Amniotic stem cell (primary cell): ENCODE measurements around the gene JUP.

ENCODE experiments used
- DNase-seq: peaks from one replicate; lab custom pipeline; 2025; lab: John Stamatoyannopoulos, UW

The JUP gene

DNA sequence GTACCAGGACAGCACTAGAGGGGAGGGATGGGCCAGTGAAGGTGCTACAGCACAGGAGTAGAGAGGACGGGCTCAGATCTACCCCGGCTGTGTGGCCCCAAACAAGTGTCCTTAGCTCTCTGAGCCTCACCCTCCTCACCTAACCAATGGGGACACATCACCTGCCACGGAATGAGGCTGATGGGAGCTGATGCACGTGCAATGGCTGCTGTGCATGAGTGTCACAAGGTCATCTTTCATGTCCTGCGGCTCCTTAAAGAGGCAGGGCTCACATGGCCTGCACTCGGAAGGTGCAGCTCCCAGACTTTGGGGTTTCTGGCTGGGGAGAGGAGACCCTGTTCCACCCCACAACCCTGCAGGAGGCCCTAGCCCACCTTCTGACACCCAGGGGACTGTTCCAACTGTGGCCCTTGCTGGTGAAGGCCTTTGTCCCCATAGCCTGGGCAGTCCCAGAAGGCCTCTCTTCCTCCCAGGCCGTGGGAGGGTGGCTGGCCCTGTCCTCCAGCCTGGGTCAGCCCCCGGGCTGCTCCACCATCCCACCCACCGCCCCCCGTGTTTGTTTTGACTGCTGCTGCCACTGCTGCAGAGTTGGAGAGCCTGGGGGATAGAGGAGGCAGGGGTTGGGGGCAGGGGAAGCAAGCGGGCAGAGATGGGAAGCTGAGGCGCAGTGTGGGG lies 62.6 kb downstream of the JUP start:
- DNase-seq, result no peak

DNA sequence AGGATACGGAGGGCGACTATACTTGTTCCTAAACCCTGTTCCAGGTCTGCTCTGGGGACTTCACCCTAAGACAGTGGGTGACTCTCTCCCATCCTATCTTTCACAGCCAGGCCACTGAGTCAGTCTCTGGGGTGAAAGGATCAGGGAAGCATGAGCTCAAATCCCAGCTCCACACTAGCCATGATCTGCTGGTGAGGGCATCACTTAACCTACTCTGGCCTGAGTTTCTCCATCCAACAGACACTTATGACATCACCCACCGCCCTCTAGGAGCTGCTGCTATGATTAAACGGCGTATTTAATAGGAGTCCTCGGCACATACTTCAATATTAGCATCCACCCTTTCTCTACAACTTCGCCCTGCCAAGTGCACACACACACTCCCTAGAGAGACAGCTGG lies 64.3 kb downstream of the JUP start:
- DNase-seq, result no peak

DNA sequence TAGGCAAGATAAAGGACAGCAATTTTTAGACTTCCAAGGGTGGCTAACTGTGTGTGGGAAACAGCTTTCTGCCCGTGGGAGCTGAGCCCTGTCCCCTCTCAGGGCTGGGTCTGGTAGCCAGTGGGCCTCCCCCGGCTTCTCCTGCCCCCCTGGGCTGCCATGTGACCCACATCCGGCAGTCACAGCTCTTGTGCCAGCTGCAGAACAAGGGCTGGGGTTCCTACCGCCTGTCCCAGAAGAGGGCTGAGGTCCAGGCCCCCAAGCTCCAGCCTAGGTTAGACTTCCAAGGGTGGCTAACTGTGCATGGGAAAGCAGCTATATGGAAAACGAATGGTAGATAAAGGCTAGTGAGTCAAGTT lies 68.2 kb downstream of the JUP start:
- no peak for DNase-seq

DNA sequence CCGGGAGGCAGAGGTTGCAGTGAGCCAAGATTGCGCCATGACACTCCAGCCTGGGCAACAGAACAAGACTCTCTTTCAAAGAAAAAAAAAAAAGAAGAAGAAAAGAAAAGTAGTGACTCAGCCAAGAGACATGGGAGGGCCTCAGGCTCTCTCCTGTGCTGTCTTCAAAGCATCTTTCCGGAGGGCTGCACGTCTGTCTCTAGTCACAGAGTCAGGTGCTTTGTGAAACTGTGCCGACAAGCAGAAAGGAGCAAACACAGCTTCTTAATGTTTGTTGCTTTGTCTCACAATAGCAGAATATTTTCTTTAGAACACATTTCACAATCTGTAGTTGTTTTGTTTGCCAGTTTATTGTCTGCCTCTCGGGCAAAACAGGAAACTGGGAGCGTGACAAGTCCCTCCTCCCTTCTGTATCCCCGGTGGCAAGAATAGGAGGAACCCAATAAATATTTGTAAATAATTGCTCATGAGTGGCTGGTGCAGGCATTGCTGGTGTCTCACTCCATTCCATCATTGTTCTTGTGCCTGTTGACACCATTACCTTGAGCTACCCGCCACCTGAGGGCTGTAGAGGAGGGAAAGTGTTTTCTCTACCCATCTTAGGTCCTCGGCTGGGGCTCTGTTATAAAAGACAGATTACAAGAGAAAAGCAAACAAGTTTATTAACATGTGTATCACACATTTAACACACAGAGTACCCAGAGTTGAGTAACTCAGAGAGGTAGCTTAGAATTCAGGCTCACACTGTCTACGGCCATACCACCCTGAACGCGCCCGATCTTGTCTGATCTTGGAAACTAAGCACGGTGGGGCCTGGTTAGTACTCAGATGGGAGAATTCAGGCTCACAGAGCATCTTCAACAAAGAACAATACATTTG lies 68.9 kb downstream of the JUP start:
- DNase-seq, result no peak

DNA sequence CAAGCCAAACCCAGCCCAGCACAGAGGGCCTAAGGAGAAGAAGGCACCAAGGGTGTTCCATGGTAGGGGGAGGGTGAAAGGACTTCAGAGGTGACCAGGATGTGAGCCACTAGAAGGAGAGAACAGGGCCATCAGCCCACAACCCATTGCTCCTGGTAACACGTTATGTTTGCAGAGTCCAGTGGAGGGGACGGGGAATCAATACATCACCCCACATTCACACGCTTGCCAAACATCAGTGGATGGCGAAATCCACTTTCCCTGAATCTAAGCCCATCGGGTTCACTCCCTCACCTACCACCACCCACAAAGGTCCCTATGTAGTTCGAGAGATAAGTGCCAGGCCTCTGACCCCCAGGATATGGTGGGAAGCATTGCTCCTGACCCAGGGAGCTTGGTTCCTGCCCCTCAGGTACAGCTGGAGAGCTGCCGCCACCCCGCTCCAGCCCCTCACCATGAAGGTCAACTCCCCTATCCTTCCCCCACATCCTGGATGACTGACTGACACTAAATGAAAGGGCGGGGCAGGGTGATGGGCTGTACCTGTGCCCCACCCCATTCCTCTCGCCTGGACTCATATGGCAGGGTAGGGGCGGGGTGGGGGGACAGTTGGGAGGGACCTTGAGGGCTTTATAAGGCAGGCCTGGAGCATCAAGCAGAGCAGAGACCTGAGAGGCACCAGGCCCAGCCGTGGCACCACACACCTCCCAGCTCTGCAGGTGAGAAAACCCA lies 74.7 kb downstream of the JUP start, which contains the start of gene GAST:
Gene GAST, plus strand, starts transcription at position 663 of the 732 bp plus-strand sequence. CDS start 3,106 bp downstream, outside the sequence.
- DNase-seq, result no peak

DNA sequence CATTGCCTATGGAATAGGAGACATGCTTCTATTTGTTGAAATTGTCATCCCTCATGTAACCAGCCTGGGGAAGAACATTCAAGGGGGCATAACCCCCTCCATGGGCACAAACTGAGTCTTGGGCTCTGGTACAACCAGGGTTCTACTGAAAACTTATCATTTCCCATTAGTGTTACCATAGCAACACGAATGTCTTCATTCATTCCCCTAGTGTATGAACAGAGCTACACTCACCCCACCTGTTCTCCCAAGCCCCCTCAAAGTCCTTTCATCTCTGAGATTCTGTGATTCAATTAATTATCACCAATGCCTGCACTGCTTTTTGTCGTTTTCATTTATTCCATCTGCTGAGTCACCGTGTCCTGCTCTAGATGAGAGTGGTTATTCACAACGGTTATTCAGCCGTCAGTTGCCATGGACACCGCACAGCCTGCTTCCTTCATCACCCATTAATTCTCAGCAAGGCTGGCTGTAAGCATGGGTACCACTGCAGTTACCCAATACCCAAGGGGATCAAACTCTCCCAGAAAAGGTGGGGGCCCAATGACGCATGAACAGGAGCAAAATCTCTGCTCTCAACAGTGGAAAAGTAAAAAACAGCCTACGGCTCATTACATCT lies 75.9 kb downstream of the JUP start:
- DNase-seq, result no peak

DNA sequence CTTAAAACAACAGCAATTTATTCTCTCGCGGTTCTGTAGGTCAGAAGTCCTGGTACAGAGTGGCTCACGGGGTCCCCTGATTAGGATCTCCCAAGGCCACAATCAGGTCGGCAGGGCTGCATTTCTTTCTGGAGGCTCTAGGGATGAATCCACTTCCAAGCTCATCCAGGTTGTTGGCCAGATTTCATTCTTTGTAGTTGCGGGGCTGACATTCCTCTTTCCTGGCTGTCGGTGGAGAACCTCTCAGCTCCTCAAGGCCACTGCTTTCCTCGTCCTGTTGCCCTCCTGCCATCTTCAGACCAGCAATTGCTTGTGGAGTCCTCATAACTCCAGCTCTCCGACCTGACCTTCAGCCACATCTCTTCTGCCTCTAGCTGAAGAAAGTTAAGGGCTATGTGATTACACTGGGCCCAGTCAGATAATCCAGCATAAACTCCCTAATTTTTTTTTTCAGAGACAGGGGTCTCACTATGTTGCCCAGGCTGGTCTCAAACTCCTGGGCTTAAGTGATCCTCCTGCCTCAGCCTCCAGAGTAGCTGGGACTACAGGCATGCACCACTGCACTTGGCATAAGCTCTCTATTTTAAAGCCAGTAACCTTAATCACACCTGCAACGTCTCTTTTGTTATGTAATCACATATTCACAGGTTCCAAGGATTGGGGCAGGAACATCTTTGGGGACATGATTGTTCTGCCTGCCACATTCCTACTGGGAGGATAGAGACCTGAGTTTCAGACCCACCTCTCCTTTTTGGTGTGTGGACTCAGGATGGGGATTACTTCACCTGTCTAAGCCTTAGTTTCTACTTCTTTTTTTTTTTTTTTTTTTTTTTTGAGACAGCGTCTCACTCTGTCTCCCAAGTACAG lies 78.5 kb downstream of the JUP start:
- DNase-seq, result no peak

DNA sequence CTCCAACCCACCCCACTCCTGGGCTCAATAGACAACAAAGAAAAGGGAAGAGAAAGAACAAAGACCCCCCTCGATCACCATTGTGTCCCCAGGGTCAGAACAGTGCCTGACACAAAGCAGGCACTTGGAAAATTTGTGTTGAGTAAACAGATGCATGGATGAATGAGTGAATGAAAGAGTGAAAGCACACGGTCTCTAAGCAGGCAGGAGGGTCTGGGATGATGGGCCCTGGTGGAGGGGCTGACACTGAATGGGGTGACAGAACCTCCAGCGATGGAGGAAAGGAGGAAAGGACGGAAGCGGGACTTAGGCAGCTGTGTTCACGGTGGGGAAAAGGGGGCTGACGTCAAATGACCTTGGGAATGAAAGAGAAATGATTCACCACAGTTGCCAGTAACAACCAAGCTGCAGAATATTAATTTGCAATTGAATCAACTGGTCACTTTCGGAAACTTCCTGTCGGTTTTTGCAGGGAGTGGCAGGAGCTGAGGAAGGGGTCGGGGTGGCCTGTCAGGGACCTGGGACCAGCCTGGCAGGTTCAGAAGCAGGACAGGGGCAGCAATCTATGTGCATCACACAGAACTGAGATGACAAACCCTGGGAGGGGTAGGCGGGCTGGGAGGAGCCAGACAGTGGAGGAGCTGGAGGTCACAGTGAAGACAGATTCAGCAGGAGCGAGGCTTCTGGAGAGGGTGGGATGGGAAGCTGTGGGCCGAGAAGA lies 81.1 kb downstream of the JUP start:
- no peak for DNase-seq
